T-helper 1 cell treated with Interleukin-12 subunit alpha and Interleukin-12 subunit beta and Interleukin-4 antibody, amounts not matched to agents 30 μg/mL and 1 μg/mL, for 36 hours (primary cell): ENCODE measurements around the gene ANKFY1.
A peak's percentile ranks its signal among the peaks of the same experiment; 100 is the strongest.

Experiments used
- H3K27ac Mint-ChIP-seq: one replicate; pipeline ENCODE4 v1.8.0; 2021; ENCODE audit warnings: mild to moderate bottlenecking, mixed read lengths
- H3K27me3 Mint-ChIP-seq: one replicate; pipeline ENCODE4 v1.8.0; 2021; ENCODE audit warnings: low read depth, mixed read lengths
- H3K36me3 Mint-ChIP-seq: one replicate; pipeline ENCODE4 v1.8.0; 2021; ENCODE audit warnings: low read depth, mixed read lengths
- H3K4me1 Mint-ChIP-seq: one replicate; pipeline ENCODE4 v1.8.0; 2021; ENCODE audit warnings: low read depth, mixed read lengths
- H3K4me3 Mint-ChIP-seq: one replicate; pipeline ENCODE4 v1.8.0; 2021; ENCODE audit warnings: mild to moderate bottlenecking, moderate library complexity, mixed read lengths
- H3K9me3 Mint-ChIP-seq: one replicate; pipeline ENCODE4 v1.8.0; 2021; ENCODE audit warnings: mixed read lengths

The ANKFY1 gene

DNA sequence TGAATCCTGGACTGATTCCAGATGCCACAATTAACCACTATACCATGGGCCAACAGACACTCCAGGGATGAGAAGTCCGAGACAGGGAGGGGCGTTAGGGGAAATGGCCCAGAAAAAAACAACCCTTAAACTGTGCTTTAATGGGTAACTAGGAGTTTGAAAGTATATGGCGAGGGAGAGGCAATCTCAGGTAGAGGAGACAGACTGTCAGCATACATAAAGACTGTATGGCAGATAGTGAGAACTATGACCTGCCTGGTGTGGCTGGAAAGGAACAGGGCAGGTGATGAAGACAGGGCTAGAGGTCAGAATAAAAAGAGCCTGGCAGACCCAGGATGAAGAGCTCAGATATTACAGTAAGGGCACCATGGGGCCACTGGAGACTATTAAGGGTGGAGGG, 129.1 kb downstream of the ANKFY1 start:
- Mint-ChIP-seq H3K36me3 (peaks cover 9% of the 10 kb centered on the region), H3K4me3 (no peak overlapping the region), H3K9me3 (no peaks in the 10 kb centered on the region), H3K27ac (no peak overlapping the region), H3K4me1 (peaks cover 21% of the 10 kb centered on the region), H3K27me3 (no peaks in the 10 kb centered on the region)

DNA sequence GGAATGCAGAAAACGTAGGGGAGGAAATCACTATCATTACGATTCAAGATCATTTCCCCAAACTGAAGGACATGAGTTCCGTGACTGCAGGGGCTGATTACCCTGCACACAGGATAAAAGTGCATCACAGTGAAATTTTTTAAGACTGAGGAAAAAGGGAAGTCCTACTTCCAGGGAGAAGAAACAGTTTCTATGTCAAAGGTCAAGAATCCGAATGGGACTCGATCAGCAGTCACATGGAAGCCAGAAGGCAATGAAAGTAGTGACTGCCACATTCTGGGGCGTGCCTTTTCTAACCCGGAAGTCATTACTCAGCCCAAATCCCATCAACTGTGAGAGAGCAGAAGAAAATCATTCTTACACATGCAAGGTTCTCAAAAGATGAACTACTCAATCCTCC, 133.1 kb downstream of the ANKFY1 start:
- no peaks in the 10 kb centered on the region for H3K9me3 Mint-ChIP-seq
- no peak overlapping the region for H3K4me3 Mint-ChIP-seq
- H3K27me3 Mint-ChIP-seq, result no peaks in the 10 kb centered on the region
- H3K27ac Mint-ChIP-seq, result no peak overlapping the region
- peaks cover 23% of the 10 kb centered on the region for H3K4me1 Mint-ChIP-seq
- peaks cover 14% of the 10 kb centered on the region for H3K36me3 Mint-ChIP-seq

- no peak overlapping the region for H3K4me3 Mint-ChIP-seq
- no peaks in the 10 kb centered on the region for H3K9me3 Mint-ChIP-seq
- H3K27me3 Mint-ChIP-seq, result no peaks in the 10 kb centered on the region
- peaks cover 21% of the 10 kb centered on the region for H3K36me3 Mint-ChIP-seq
- H3K4me1 Mint-ChIP-seq, result peaks cover 27% of the 10 kb centered on the region
- H3K27ac Mint-ChIP-seq, result no peak overlapping the region
These were observed 136.2 kb downstream of the ANKFY1 start for GRCh38 chr17:4127555-4127954.

DNA sequence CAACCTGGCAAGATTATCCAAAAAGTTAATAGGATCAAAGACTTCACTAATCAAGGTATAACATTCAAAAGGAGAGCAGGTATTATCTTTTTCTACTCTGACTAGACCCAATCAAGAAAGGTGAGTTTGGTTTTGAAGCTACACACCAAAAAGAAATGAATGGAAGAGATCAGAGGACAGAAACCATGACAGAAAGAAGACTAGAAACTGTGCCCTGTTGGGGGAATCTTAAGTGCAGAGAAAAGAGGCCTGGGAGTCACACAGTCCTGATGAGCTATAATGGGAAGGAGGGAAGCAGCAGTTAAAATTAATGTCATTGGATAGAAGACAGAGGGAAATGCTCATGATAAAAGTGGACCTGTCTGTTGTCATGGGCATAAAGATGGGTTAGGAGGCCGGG, 138.2 kb downstream of the ANKFY1 start:
- Mint-ChIP-seq H3K4me1 (peaks cover 20% of the 10 kb centered on the region), H3K4me3 (no peak overlapping the region), H3K9me3 (no peaks in the 10 kb centered on the region), H3K27ac (peak overlapping the region; percentile 41), H3K27me3 (no peaks in the 10 kb centered on the region), H3K36me3 (peaks cover 20% of the 10 kb centered on the region)

DNA sequence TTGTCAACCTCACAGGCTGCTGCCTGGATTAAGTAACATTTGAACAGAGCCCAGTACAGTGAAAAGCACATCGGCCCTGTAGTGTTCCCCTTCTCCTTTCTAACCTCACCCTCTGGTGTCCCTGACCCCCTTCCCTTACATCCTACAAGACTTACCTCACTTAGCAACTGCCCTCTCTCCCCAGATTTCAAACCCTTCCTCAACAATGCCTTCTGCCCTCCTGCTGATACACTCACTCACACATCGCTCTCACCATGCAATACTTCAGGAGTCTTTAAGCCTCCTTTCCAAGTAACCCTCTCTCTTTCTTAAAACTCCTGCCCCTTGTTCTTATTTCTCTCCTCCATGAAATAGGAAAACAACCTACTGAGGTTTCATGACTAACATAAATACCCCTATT, 138.8 kb downstream of the ANKFY1 start:
- Mint-ChIP-seq H3K36me3 (peaks cover 17% of the 10 kb centered on the region), H3K27me3 (no peaks in the 10 kb centered on the region), H3K27ac (no peak overlapping the region), H3K4me3 (no peak overlapping the region), H3K4me1 (peaks cover 20% of the 10 kb centered on the region), H3K9me3 (no peaks in the 10 kb centered on the region)

- H3K4me3 Mint-ChIP-seq, result no peak overlapping the region
- H3K9me3 Mint-ChIP-seq, result no peaks in the 10 kb centered on the region
- peaks cover 5% of the 10 kb centered on the region for H3K4me1 Mint-ChIP-seq
- H3K27me3 Mint-ChIP-seq, result no peaks in the 10 kb centered on the region
- H3K36me3 Mint-ChIP-seq, result peaks cover 18% of the 10 kb centered on the region
- no peak overlapping the region for H3K27ac Mint-ChIP-seq
These were observed 143.4 kb downstream of the ANKFY1 start for GRCh38 chr17:4120332-4120731.

- Mint-ChIP-seq H3K4me3 (no peak overlapping the region), H3K4me1 (peaks cover 1% of the 10 kb centered on the region), H3K27ac (no peak overlapping the region), H3K9me3 (no peaks in the 10 kb centered on the region), H3K27me3 (no peaks in the 10 kb centered on the region), H3K36me3 (peaks cover 23% of the 10 kb centered on the region)
These were observed 144.5 kb downstream of the ANKFY1 start for GRCh38 chr17:4119299-4119698.

DNA sequence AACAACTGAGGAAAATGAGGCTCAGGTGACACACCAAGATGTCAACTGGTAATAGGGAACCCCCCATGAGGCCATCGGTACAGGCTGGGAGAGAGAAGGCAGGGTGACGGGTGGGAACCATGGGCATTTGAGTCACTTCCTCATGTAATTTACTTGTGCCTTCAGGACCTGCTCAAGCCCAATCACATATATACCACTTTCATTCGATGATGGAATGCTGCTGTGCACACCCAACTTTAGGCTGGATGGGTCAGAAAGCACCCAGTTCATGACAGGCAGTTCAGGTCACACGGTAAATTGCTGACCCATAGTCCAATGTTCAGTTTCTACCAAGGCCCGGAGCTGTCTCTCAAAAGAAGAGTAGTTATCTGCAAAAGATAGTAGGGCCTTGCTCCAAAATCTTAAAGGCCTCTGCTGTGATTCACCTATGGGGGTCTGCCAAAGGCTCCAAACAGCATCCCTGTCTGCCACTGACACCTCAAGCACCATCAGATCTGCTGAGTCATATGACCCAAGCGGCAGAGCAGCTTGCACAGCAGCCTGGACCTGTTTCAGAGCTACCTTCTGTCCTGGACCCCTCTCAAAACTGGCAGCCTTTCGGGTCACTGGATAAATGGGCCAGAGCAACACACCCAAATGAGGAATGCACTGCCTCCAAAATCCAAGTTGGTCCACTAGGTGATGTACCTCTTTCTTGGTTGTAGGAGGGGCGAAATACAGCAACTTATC, 145.6 kb downstream of the ANKFY1 start:
- peak overlapping the region; percentile 43 for H3K27ac Mint-ChIP-seq

GRCh38 chr17:4116516-4116915, 147.3 kb downstream of the ANKFY1 start:
- Mint-ChIP-seq H3K4me3 (no peak overlapping the region), H3K9me3 (no peaks in the 10 kb centered on the region), H3K27me3 (no peaks in the 10 kb centered on the region), H3K27ac (no peak overlapping the region), H3K4me1 (peaks cover 1% of the 10 kb centered on the region), H3K36me3 (peaks cover 32% of the 10 kb centered on the region)

More for the DNA sequence above, 145.6 kb downstream of the ANKFY1 start:
- peaks cover 1% of the 10 kb centered on the region for H3K4me1 Mint-ChIP-seq
- H3K36me3 Mint-ChIP-seq, result peaks cover 22% of the 10 kb centered on the region
- no peak overlapping the region for H3K4me3 Mint-ChIP-seq
- H3K27me3 Mint-ChIP-seq, result no peaks in the 10 kb centered on the region
- H3K9me3 Mint-ChIP-seq, result no peaks in the 10 kb centered on the region
